ENCODE data around the gene AACS.
"Not testable (repeated sequence)": the region's sequence is repeated elsewhere in the genome, so short reads cannot be mapped to it uniquely, and the experiment has no call there.

Gene AACS

GRCh38 chr12:125024949-125025563 is 40.2 kb upstream of the AACS start:
- no peak for TF ChIP-seq CTCF (IDR thresholded peaks at IDR 0.05; ENCODE audit: low read depth, low read length)
- no peak for DNase-seq (ENCODE audit: extremely low read depth, low read depth)

GRCh38 chr12:125025606-125026235 is 39.5 kb upstream of the AACS start:
- no peak for TF ChIP-seq CTCF (IDR thresholded peaks at IDR 0.05; ENCODE audit: low read depth, low read length)
- no peak for DNase-seq (ENCODE audit: extremely low read depth, low read depth)

- DNase-seq (ENCODE audit: extremely low read depth, low read depth): no peak
- no peak for TF ChIP-seq CTCF (IDR thresholded peaks at IDR 0.05; ENCODE audit: low read depth, low read length)
Measured at GRCh38 chr12:125028106-125028505, 37.1 kb upstream of the AACS start.

GRCh38 chr12:125029761-125030358 is 35.4 kb upstream of the AACS start:
- no peak for TF ChIP-seq CTCF (IDR thresholded peaks at IDR 0.05; ENCODE audit: low read depth, low read length)
- DNase-seq (ENCODE audit: extremely low read depth, low read depth): no peak

- not testable (repeated sequence) for DNase-seq (ENCODE audit: extremely low read depth, low read depth)
Measured at GRCh38 chr12:125031471-125031870, 33.8 kb upstream of the AACS start.

GRCh38 chr12:125032466-125033152 is 32.6 kb upstream of the AACS start:
- DNase-seq (ENCODE audit: extremely low read depth, low read depth): no peak
- no peak for TF ChIP-seq CTCF (IDR thresholded peaks at IDR 0.05; ENCODE audit: low read depth, low read length)

- DNase-seq (ENCODE audit: extremely low read depth, low read depth): no peak
- TF ChIP-seq CTCF (IDR thresholded peaks at IDR 0.05; ENCODE audit: low read depth, low read length): no peak
Measured at GRCh38 chr12:125033288-125033687, 31.9 kb upstream of the AACS start.
